Amniotic epithelial cell (primary cell): ENCODE measurements around the gene CETP.

Source experiments
- DNase-seq: peaks from one replicate; pipeline ENCODE4 v3.0.0-alpha.2; 2010; ENCODE audit warnings: low read depth

CETP gene, protein sequence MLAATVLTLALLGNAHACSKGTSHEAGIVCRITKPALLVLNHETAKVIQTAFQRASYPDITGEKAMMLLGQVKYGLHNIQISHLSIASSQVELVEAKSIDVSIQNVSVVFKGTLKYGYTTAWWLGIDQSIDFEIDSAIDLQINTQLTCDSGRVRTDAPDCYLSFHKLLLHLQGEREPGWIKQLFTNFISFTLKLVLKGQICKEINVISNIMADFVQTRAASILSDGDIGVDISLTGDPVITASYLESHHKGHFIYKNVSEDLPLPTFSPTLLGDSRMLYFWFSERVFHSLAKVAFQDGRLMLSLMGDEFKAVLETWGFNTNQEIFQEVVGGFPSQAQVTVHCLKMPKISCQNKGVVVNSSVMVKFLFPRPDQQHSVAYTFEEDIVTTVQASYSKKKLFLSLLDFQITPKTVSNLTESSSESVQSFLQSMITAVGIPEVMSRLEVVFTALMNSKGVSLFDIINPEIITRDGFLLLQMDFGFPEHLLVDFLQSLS

DNA sequence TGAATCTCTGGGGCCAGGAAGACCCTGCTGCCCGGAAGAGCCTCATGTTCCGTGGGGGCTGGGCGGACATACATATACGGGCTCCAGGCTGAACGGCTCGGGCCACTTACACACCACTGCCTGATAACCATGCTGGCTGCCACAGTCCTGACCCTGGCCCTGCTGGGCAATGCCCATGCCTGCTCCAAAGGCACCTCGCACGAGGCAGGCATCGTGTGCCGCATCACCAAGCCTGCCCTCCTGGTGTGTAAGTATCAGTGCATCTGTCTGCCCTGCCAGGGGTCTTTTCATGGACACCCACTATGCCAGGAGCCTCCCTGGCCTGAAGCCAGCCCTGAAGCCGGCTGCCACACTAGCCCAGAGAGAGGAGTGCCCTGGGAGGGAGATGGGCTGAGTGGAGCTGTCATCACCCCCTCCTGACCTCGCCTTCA lies at the start of gene CETP:
TSS of gene CETP (plus strand) at position 100 of the 431 bp plus-strand sequence. CDS start at position 130, 30 bp downstream.
- DNase-seq: no peak

DNA sequence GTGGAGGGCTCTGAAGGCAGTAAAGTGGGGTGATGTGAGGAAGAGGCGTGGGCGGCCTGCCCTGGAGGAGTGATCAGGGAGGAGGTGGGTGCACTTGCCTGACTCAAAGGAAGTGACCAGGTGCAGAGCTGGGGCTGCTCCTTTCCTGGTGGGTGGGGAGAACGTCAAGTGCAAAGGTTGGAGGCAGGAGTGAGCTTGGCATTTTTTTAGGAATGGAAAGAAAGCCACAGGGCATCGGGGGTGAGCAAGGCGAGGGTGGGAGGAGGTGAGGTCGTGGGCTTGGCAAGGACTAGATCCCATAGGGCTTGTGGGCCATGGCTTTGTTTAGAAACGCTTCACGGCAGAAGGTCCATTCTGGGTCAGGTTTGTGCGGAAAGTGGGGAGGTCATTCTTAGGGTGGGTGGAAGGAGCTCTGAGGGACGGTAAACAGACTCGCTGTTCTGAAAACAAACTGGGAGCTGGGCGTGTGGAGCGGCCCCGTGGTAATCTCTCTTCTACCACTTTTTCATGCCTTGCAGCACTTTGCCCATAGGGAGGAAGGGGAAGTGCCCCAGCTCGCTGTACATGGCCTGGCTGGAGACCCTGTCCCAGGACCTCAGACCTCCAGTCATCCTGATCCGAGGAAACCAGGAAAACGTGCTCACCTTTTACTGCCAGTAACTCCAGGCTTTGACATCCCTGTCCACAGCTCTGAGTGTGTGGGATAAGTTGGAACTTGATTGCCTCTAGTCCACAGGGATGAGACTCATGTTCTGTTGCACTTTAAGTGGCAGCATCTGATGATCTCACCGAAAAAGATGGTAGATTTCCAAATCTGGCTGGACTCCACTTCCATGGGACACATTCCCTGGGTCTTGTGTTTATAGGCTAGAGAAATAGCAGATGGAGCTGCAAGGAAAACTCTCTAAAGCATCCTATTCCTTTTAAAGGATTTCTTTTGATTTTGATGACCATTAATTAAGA lies 48.7 kb upstream of the CETP start:
- DNase-seq: peak; percentile 67

DNA sequence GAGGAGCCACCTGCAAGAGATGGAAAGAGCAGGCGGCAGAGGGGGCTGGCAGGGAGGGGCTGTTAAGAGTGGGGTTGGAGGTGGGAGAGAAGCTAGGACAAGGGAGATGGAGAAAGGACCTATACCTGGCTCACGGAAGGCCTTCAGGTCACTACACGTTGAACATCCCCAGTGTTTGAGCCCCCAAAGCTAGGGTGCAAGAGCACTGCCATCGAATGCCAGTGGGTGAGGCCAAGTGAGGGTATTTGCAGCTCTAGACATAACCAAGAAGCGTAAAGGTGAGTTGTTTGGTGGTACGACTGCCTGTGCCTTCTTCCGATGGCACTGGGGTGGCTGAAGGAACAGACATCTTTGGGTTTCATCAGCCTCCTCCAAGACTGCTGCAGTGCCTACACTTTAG lies 46.9 kb upstream of the CETP start:
- no peak for DNase-seq

DNA sequence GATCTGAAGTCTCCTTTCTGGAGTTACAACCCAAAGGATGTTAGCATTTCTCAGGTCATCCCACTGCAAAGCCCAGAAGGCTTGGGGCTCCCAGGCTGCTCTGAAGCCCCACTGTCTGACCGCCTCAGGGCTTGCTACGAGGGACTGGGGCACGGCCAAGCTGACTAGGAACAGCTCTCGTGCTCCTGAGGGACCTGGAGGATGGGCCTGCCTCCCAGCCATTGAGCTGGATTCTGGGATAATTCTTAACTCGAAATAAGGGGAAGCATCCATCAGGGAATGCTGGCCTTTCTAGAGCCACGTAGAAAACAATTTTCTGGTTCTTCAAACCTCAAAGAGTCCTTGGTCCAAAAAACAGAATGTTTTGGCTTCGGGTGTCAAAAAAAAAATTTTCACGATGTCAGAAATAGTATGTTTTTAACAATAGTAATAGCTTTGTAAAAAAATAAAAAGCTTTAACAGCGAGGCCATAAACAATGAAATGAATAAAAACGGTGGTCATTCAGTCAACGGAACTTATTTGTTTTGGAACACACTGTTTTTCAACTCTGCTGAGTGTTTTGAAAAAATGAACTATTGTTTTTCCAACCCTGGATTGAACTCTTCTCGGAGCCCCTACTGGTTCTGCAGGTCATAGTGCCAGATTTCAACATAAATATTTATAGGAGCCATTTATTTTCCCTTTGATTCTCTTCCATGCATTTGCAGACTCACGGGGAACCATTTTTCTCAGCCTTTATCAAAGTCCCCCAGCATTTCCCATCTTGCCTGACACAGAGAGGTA lies 46.2 kb upstream of the CETP start:
- DNase-seq: no peak

DNA sequence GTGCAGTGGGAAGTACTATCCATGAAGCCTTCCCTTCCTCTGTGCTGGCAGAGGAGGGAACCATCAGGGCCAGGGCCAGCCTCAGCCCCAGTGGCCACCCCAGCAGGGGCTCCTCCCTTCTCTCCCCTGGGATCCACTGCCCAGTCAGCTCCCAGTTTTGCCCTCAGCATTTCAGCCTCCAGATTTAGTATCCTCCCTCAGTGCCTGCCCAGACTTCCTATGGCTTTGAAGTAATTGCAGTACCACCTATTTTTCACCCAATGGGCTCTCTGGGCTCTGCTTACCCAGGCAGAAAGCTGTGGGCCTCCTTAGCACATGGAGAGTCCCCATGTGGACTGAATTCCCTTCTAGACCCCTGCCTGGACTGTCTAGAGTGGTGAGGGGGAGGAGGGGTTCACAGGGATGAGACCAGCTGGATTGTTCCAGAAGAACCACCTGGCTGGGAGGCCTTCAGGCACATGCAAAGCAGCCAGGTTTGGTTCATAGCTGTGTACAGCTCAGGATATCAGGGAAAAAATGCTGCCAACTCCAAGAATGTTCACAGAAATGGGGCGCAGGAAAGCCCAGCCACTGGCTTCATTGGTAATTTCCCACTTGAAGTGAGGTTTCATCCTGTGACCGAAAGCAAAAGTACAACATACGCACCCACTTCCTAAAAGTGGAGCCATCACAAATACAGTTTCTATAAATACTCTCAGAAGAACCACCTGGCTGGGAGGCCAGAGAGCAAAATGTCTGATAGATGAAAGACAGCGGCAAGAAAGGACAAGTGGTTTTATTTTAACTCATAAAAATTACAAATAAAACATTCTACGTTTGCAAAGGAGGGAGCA lies 45.0 kb upstream of the CETP start:
- no peak for DNase-seq

DNA sequence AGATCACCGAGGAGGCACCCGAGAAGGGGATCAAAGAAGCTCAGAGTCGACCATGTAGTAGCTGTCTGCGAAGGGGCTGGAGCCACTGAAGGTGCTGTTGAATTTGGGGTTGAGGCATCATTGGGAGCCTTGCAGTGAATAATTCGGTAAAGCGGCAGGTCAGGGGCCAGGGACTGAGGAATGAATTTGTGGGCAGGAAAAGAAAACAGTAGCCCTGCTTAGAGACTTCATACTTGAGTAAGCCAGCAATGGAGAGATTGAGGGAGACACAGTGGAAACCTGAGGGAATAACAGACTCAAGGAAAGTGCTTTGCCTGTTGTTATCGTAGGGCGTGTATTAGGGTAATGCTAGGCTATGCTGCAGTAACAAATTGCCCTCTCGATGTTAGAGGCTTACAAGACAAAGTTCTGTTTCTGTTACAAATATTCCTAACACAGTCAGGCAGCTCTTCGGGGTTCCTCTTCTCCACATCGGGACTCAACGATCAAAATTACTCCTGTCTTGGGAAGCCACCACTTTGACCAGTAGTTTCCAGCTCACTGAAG lies 43.2 kb upstream of the CETP start:
- DNase-seq: no peak

DNA sequence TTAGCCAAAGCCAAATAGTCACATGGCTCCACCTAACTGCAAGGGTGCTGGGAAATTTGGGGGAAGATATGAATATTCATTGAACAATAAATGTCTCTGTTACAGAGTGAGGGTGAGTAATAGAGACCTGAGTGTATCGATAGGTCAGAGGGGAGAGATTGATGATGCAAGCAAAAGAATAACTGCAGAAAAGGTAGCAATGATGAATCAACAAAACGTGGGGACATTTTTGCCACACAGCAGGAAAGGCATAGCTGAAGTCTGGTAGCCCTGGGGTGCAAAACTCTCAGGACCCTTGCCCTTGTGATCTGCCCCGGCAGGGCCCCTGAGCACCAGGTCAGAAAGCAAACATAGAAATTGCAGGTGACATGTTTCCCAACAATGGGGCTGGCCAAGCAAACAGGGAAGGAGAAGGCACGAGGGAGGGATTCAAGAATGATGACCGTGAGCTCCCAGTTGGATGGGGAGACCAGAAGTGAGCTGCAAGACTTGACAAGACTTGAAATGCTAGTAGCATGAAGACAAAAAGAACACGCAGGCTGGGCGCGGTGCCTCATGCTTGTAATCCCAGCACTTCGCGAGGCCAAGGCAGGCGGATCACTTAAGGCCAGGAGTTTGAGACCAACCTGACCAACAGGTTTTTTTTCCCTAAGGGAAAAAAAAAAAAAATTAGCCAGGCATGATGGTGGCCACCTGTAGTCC lies 42.5 kb upstream of the CETP start:
- no peak for DNase-seq

DNA sequence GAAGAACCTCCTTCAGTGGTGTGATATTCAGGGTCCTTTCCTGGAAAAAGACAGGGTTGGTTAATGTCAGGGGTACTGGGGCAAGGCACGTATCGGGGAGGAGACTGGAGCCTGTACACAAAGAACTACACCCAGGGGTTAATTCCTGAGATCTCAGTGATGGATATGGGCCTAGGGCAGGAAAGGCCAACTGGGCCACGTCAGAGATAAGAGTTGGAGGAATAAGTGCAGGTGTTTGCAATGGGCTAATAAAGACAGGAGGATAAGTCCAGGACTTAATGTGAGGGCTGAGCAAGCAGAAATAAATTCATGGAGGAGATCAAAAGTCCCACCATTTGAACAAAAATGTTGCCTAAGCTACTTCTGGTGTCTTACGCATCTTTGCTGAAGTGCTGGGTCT lies 40.2 kb upstream of the CETP start:
- no peak for DNase-seq

DNA sequence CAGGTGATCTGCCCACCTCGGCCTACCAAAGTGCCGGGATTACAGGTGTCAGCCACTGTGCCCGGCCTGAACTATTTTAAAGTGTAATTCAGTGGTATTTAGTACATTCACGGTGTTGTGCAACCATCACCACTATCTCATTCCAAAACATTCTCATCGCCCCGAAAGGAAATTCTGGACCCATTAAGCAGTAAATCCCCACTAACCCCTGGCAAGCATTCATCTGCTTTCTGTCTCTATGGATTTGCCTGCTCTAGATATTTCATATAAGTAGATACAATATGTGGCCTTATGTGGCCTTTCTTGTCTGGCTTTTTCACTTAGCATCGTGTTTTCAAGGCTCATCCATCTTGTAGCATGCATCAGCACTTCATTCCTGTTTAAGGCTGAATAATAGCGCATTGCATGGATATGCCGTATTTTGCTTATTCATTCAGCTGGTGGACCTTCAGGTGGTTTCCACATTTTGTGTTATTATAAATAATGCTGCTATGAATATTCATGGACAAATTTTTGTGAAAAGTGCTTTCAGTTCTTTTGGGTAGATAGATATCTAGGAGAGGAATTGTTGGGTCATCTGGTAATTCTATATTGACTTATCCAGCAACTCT lies 38.2 kb upstream of the CETP start:
- peak; percentile 97 for DNase-seq

DNA sequence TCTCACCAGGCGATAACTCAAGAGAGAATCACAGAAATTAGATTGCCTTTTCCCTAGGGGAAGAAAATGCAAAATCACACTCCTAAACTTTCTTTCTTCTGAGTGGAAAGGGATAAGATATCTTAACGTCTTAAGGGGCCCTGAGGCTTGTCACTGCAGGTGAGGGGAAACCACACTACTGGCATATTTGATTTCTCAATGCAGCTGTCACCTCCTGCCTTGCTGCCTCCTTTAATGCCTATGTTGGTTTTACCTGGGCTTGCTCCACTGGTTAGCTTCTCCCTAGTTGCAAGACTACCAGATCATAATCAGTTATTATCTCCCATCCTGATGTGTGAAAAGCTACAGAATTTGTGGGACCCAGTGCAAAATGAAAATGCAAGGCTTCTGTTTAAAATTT lies 34.3 kb upstream of the CETP start:
- DNase-seq: no peak

DNA sequence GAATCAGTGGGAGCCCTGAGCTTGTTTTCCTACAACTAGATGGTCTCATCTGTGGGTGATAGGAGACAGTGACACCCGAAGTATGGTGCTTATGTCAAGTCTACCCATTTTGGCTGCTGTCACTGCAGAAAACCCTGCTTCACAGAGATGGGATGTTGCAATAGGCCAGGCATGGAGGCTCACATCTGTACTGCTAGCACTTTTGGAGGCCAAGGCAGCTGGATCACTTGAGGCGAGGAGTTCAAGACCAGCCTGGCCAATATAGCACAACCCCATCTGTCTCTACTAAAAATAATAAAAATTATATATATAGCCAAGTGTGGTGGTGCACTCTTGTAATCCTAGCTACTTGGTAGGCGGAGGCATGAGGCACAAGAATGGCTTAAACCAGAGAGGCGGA lies 32.1 kb upstream of the CETP start:
- DNase-seq: no peak

DNA sequence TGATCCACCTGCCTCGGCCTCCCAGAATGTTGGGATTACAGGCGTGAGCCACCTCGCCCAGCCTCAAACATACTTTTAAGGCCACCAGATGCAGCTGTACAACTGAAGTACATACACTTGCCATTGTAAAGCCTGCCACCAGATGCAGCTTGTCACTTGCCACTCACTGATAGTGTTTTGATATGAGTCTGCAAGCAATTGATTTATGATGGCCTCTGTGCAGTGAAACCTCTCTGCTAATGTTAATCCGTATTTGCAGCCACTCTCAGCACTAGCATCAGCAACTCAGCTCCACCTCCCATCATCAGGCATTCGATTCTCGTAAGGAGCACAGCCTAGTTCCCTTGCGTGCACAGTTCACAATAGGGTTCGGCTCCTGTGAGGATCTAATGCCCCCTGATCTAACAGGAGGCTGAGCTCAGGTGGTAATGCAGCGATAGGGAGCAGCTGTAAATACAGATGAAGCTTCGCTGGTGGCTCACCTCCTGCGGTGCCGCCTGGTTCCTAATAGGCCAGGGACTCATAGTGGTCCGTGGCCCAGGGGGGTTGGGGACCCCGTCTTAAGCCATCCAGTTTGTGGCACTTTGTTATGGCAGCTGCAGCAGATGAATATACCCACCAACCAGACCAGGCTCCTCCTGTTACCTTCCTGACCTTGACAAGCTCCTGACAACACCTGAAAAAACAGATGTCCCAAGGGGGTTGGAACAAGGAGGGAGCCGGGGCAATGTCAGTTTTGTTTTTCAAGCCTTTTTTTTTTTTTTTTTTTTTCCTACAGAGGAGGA lies 31.1 kb upstream of the CETP start:
- DNase-seq: no peak

DNA sequence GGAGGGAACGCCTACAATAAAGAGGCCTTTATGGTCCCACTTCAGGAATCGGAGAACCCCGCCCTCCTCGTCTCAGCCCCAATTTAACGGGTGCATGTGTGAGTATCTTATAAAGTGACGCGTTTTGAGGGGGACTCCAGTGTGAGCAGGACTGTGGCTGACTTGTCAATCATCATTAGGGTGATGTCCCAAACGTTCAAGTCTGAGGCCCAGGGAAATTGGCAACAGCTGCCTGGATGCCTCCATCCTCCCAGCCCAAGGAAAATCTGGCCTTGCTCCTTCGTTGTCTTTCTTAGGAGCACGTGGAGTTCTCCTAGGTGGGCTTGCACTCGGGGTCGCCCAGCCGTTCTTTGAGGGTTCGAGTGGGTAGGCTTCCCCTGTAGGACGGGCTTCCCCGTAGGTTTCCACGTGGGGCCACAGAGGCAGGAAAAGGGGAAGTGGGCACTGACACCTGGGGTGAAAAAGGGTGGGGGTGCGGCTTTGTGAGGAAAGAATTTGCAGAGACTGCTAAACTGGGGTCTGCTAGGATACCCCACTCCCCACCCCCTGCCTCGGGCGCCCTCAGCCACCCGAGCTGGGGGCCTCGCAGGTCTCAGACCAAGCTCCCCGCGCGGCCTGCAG lies 30.4 kb upstream of the CETP start:
- DNase-seq: no peak

DNA sequence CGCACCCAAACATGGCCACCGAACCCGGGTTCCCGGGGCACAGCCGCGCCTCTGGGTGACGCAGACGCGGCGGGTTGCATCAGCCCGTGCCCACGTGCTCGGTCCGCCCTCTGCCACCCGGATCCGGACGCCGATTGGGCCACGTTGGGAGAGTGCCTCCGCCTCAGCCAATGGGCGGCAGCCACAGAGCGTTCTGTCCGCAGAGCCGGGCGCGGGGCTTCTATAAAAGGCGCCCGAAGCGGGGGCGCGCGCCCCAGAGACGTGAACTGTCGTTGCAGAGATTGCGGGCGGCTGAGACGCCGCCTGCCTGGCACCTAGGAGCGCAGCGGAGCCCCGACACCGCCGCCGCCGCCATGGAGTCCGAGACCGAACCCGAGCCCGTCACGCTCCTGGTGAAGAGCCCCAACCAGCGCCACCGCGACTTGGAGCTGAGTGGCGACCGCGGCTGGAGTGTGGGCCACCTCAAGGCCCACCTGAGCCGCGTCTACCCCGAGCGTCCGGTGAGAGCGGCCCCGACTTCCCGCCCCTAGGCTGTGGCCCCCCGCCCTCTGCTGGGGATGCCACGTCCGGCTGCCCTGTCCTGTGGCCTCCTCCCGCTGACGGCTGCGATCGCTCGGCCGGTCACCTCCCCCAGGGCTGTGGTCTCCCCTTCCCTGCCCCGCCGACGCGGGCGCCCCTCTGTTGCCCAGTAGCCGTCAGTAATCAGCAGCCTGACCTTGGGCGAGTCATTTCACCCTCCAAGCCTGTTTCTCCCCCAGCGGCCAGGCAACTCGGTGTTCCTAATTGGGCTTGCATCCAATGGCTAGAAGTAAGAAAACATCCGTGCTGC lies 29.6 kb upstream of the CETP start, which contains the start of gene HERPUD1:
TSS of gene HERPUD1 (plus strand) at position 251 of the 829 bp plus-strand sequence. CDS start at position 354, 103 bp downstream.
- DNase-seq: peak; percentile 95

DNA sequence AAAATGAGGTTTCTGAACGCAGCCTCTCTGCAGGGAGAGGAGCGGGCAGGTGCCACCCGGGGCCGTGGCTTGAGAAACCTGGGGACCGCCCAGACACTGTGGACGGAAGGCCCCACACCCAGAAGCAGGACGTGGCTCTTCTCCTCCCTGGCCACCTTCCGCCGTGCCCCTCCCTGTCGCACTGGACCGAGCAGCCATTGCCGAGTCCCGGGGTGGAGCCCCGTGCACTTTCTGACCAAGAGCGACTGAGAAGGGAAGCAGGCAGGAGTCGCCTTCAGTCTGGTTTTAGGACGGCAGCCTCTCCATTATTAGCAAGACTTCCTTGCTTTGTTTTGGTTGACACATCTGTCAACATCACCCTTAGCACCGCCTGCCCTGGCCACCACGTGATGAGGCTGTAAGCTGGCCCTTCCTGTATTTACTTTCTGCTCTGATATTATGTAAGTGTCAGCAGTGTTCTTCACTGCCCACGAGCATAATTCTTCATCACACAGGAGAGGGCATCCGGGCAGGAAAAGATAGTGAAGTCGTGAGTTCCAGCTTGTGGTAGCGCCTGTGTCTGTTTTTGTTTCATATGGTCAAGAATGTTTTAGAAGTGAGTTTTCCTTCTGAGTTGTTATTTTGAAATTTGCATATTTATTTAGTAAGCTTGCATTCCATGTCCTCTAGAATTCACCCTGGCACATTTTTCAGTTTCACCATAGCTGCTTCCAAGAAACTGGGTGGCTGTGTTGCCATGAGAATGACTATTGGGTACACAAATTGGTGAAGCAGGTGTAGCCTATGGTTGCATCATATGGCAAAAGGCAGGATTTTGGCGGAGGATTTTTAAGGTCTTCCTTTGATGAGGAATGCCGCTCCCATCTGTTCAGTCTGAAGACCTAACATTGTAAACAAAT lies 28.8 kb upstream of the CETP start:
- DNase-seq: peak; percentile 84
